Pancreas (tissue), 10 donors: Measurements from ENCODE around the gene SNRPF. TPM values are rescaled to one million over a fixed set of nuclear protein-coding genes. Genes with fewer than 3 reads are reported as not detected.
"Not testable (repeated sequence)": the region's sequence is repeated elsewhere in the genome, so short reads cannot be mapped to it uniquely, and the experiment has no call there.

ENCODE experiments used
- ATAC-seq, 4 donors: fragments of 200-7000 bp; cut with Tn5 transposase; one replicate each; pipeline versions ENCODE4 v1.8.0 to v1.9.1; 2020; ENCODE audit warnings: mild to moderate bottlenecking in 4 of 4, moderate library complexity in 4 of 4
- DNase-seq, 6 donors: peaks; one replicate each; pipeline ENCODE4 v3.0.0-alpha.2; 2020
- FAIRE-seq: peaks from 2 replicates; lab custom pipeline; 2012; peaks lifted over from hg19 to GRCh38; lab: Jason Lieb, UNC
- H3K27ac ChIP-seq, 4 donors: fragments of 200-600 bp; sonication (generic); 1 replicate in 3 of 4; 2 replicates in 1 of 4; pipeline versions ENCODE4 v1.5.0 to v1.8.0; 2020
- H3K27me3 ChIP-seq, 4 donors: fragments of 200-600 bp; one replicate each; pipeline ENCODE4 v1.8.0; 2021
- H3K36me3 ChIP-seq, 3 donors: fragments of 200-600 bp; sonication (generic) in 1 of 3; one replicate each; pipeline versions ENCODE4 v1.5.0 to v1.8.0; 2020 to 2021
- H3K4me1 ChIP-seq, 3 donors: fragments of 200-600 bp; one replicate each; pipeline ENCODE4 v1.8.0; 2021
- H3K4me3 ChIP-seq, 4 donors: fragments of 200-600 bp; sonication (generic) in 2 of 4; one replicate each; pipeline versions ENCODE4 v1.5.0 to v1.8.0; 2020 to 2021
- H3K9me3 ChIP-seq, 4 donors: fragments of 200-600 bp; one replicate each; pipeline ENCODE4 v1.8.0; 2021
- CTCF ChIP-seq, 4 donors: fragments of 200-600 bp; sonication (generic) in 3 of 4; IDR thresholded peaks; one replicate each; pipeline versions ENCODE4 v1.5.0 to v1.8.0; 2021; ENCODE audit warnings: antibody characterized with exemption in 4 of 4
- WGBS, 2 donors: extraction: QIAGEN DNeasy Blood & Tissue Kit; methylation state at CpG; one replicate each; pipeline ENCODE4 v1.1.7; 2013; 5-methylcytosine and 5-hydroxymethylcytosine counted together
- intact Hi-C, 3 donors: fragments of 100-400 bp; cut with DNase I; formaldehyde crosslinking; loops; one replicate each; pipeline versions ENCODE4 v1.11.1 to v1.14.2; 2022
- polyA plus RNA-seq, 2 donors: library from polyadenylated mRNA; stranded (reverse); fragments of 200-250 nt; gene quantifications; one replicate each; pipeline ENCODE4 v1.2.3, GENCODE V29; 2013
- total RNA-seq, 6 donors: library from RNA; stranded (reverse); fragmentation: NEBNext Ultra II Directional in 4 of 6; extraction: Animal tissue kit (Norgen Biotek cat#: 25700) in 4 of 6; gene quantifications; one replicate each; pipeline versions ENCODE4 v1.2.1 to v1.2.4, GENCODE V29; 2021 to 2023
- donor health status: healthy with polysubstance abuse.
- donor health status: DM: no; HTN: no; CAD: no; lungs with moderate emphysema.
- donor health status: DM: no; HTN: no; CAD: no.
- donor health status: control.
- donor health status: control.
- donor health status: Bipolar disorder and iron deficiency.
- donor health status: DM: yes; HTN: yes; CAD: no.
- donor health status: DM: no; HTN: no; CAD: no.
- donor health status: DM: no; HTN: no; CAD: no.
- donor health status: DM: yes; HTN: yes; CAD: no.

Gene SNRPF
- 1 to 10 TPM; 4.8 to 9.1 (median 6.5) TPM for total RNA-seq
- polyA plus RNA-seq, result 10 to 100 TPM; 17.3 to 21.7 TPM

GRCh38 chr12:95858451-95859343 lies at the start of gene SNRPF:
TSS of gene SNRPF (plus strand) at chr12:95858952. CDS start at chr12:95859074, 122 bp downstream.
- 1% methylated on average over 51 to 54 of the region's 54 CpGs for WGBS, 2 donors
- ATAC-seq (peak; percentile 99 to 100 (median 100)), FAIRE-seq (peak; percentile 78)

GRCh38 chr12:95809000-95809680 lies 49.6 kb upstream of the SNRPF start:
- WGBS, 2 donors, result 87 to 89% methylated on average over 7 of the region's 7 CpGs
- DNase-seq, result no peak
- no peak for FAIRE-seq

More at GRCh38 chr12:95858451-95859343, at the start of gene SNRPF:
- DNase-seq, result peak; percentile 90 to 97 (median 95)
- Histone ChIP-seq H3K36me3 (peaks cover 0 to 8% (median 0%) of the 10 kb centered on the region in 3 donors), H3K4me1 (peaks cover 0 to 9% (median 4%) of the 10 kb centered on the region in 3 donors), H3K27ac (peak within 1 kb of the TSS; percentile 52 to 73 (median 64)), H3K4me3 (peak within 1 kb of the TSS; percentile 62 to 84 (median 72)), H3K27me3 (no peaks in the 10 kb centered on the region), H3K9me3 (no peaks in the 10 kb centered on the region)
- TF ChIP-seq CTCF (IDR thresholded peaks at IDR 0.05), result no peak
- intact Hi-C loops, result no loop called here

GRCh38 chr12:95810411-95810810 lies 48.3 kb upstream of the SNRPF start:
- 73 to 80% methylated on average over 2 of the region's 2 CpGs for WGBS, 2 donors
- Histone ChIP-seq H3K27ac (no peak overlapping the region), H3K36me3 (no peaks in the 10 kb centered on the region), H3K9me3 (no peaks in the 10 kb centered on the region), H3K4me1 (peaks cover 0 to 13% (median 10%) of the 10 kb centered on the region in 3 donors), H3K27me3 (no peaks in the 10 kb centered on the region), H3K4me3 (no peak overlapping the region)
- intact Hi-C loops, result loop anchor here in 1 of 3 donors (5.0 kb wide), 1 partner anchor 233 kb away; no protein-coding TSS in a partner anchor
- ATAC-seq, result no peak
- no peak for TF ChIP-seq CTCF (IDR thresholded peaks at IDR 0.05)
- FAIRE-seq, result no peak
- no peak for DNase-seq

More at GRCh38 chr12:95809000-95809680, 49.6 kb upstream of the SNRPF start:
- intact Hi-C loops, result no loop called here
- Histone ChIP-seq H3K9me3 (no peaks in the 10 kb centered on the region), H3K27ac (no peak overlapping the region), H3K4me3 (no peak overlapping the region), H3K36me3 (no peaks in the 10 kb centered on the region), H3K27me3 (no peaks in the 10 kb centered on the region), H3K4me1 (peaks cover 0 to 11% (median 4%) of the 10 kb centered on the region in 3 donors)
- no peak for ATAC-seq
- no peak for TF ChIP-seq CTCF (IDR thresholded peaks at IDR 0.05)

- H3K4me1 ChIP-seq, H3K27ac ChIP-seq, DNase-seq, H3K9me3 ChIP-seq, H3K4me3 ChIP-seq, ATAC-seq, H3K36me3 ChIP-seq, H3K27me3 ChIP-seq: not testable (repeated sequence)
- intact Hi-C loops, result loop anchor here in 2 of 3 donors (2.0 to 5.0 kb wide), 2 partner anchors 227 to 235 kb away; no protein-coding TSS in a partner anchor
- peak; percentile 39 for FAIRE-seq
- 91 to 92% methylated on average over 4 of the region's 4 CpGs for WGBS, 2 donors
These were observed 46.6 kb upstream of the SNRPF start for GRCh38 chr12:95812155-95812554.

- intact Hi-C loops, result no loop called here
- H3K36me3 ChIP-seq, result no peaks in the 10 kb centered on the region
- H3K9me3 ChIP-seq, result no peaks in the 10 kb centered on the region
- H3K4me3 ChIP-seq, result no peak overlapping the region
- ATAC-seq (peak; percentile 68 to 88 (median 82)), FAIRE-seq (peak; percentile 95), DNase-seq (no peak)
- peaks cover 0 to 7% (median 6%) of the 10 kb centered on the region in 3 donors for H3K4me1 ChIP-seq
- peak in 2 of 4 donors; percentile 64 to 66 for TF ChIP-seq CTCF (IDR thresholded peaks at IDR 0.05)
- no peaks in the 10 kb centered on the region for H3K27me3 ChIP-seq
- WGBS, 2 donors, result 39 to 40% methylated on average over 5 of the region's 5 CpGs
- no peak overlapping the region for H3K27ac ChIP-seq
These were observed 43.0 kb upstream of the SNRPF start for GRCh38 chr12:95815632-95816212.
